ENCODE data around the gene WWOX. TPM values are rescaled to one million over a fixed set of nuclear protein-coding genes. Genes with fewer than 3 reads are reported as not detected.

Gene WWOX
- total and polyA plus RNA-seq, 2 donors (not counting 1 experiment from before 2014, with no cell fraction given) = 10.5 to 42.3 TPM

- no peaks in the 10 kb centered on the region for H3K9me3 Mint-ChIP-seq (ENCODE audit: insufficient read depth)
- no peaks in the 10 kb centered on the region for H4K20me1 ChIP-seq (ENCODE audit: control insufficient read depth, insufficient read depth, low read length, poor library complexity, severe bottlenecking)
Measured at GRCh38 chr16:78838276-78838675, 738.8 kb downstream of the WWOX start.

GRCh38 chr16:78842950-78843349, 743.5 kb downstream of the WWOX start:
- H3K4me1 Mint-ChIP-seq = peaks cover 11% of the 10 kb centered on the region
- H3K27ac Mint-ChIP-seq = no peak overlapping the region
- Histone ChIP-seq H3K79me2 (ENCODE audit: control insufficient read depth, insufficient read depth, low read length) (no peaks in the 10 kb centered on the region), H3K9ac (ENCODE audit: low read length) (no peak overlapping the region), H2AFZ (ENCODE audit: insufficient read depth, low read depth, low read length, poor library complexity, severe bottlenecking) (no peak overlapping the region), H3K36me3 (replicated peaks in 1 of 2; ENCODE audit: control extremely low read depth in 1 of 2, control insufficient read depth in 1 of 2, extremely low read depth in 1 of 2, insufficient read depth in 2 of 2, low read length in 1 of 2) (no peaks in the 10 kb centered on the region), H3K27ac (ENCODE audit: low read length in 2 of 2) (no peak overlapping the region), H3K4me3 (ENCODE audit: control extremely low read depth in 1 of 5, extremely low read depth in 1 of 5, insufficient read depth in 1 of 5, low read depth in 2 of 5, low read length in 4 of 5) (no peak overlapping the region), H3K4me2 (replicated peaks; ENCODE audit: low read depth, low read length, poor library complexity, severe bottlenecking) (no peak overlapping the region), H4K20me1 (ENCODE audit: control insufficient read depth, insufficient read depth, low read length, poor library complexity, severe bottlenecking) (no peaks in the 10 kb centered on the region), H3K9me3 (ENCODE audit: control extremely low read depth in 1 of 3, control insufficient read depth in 2 of 3, insufficient read depth in 1 of 3, low read length in 2 of 3) (no peaks in the 10 kb centered on the region), H3K27me3 (replicated peaks in 1 of 4; ENCODE audit: control extremely low read depth in 1 of 4, control insufficient read depth in 3 of 4, insufficient read depth in 4 of 4, low read length in 3 of 4) (no peaks in the 10 kb centered on the region), H3K4me1 (ENCODE audit: control insufficient read depth in 2 of 2, insufficient read depth in 2 of 2, low read length in 2 of 2) (peaks cover 0 to 4% of the 10 kb centered on the region in 2 donors)
- no peaks in the 10 kb centered on the region for H3K27me3 Mint-ChIP-seq
- POLR2A ChIA-PET = interaction anchor here (0.6 kb wide), 1 partner anchor 92 kb away, joined by 3 read pairs; no protein-coding TSS in a partner anchor
- intact Hi-C loops (cut with micrococcal nuclease) = no loop called here
- TF ChIP-seq CTCF (IDR thresholded peaks at IDR 0.05) = no peak
- no peak for TF ChIP-seq EZH2 (IDR thresholded peaks at IDR 0.05; ENCODE audit: borderline replicate concordance, insufficient read depth, low read depth, low read length, poor library complexity, severe bottlenecking)
- ATAC-seq (ENCODE audit: low read depth) = no peak
- CTCF ChIA-PET = no interaction called here
- H3K4me3 Mint-ChIP-seq = no peak overlapping the region
- no peaks in the 10 kb centered on the region for H3K9me3 Mint-ChIP-seq (ENCODE audit: insufficient read depth)
- 89% methylated on average over 4 of the region's 4 CpGs for WGBS (ENCODE audit: insufficient coverage)
- DNase-seq = no peak

More at GRCh38 chr16:78838276-78838675, 738.8 kb downstream of the WWOX start:
- Histone ChIP-seq H3K4me1 (ENCODE audit: control insufficient read depth in 2 of 2, insufficient read depth in 2 of 2, low read length in 2 of 2) (peaks cover 0 to 3% of the 10 kb centered on the region in 2 donors), H3K27me3 (replicated peaks in 1 of 4; ENCODE audit: control extremely low read depth in 1 of 4, control insufficient read depth in 3 of 4, insufficient read depth in 4 of 4, low read length in 3 of 4) (no peaks in the 10 kb centered on the region), H3K4me2 (replicated peaks; ENCODE audit: low read depth, low read length, poor library complexity, severe bottlenecking) (no peak overlapping the region), H3K9me3 (ENCODE audit: control extremely low read depth in 1 of 3, control insufficient read depth in 2 of 3, insufficient read depth in 1 of 3, low read length in 2 of 3) (no peaks in the 10 kb centered on the region), H3K79me2 (ENCODE audit: control insufficient read depth, insufficient read depth, low read length) (no peaks in the 10 kb centered on the region), H2AFZ (ENCODE audit: insufficient read depth, low read depth, low read length, poor library complexity, severe bottlenecking) (no peak overlapping the region), H3K9ac (ENCODE audit: low read length) (no peak overlapping the region), H3K27ac (ENCODE audit: low read length in 2 of 2) (no peak overlapping the region), H3K36me3 (replicated peaks in 1 of 2; ENCODE audit: control extremely low read depth in 1 of 2, control insufficient read depth in 1 of 2, extremely low read depth in 1 of 2, insufficient read depth in 2 of 2, low read length in 1 of 2) (no peaks in the 10 kb centered on the region), H3K4me3 (ENCODE audit: control extremely low read depth in 1 of 5, extremely low read depth in 1 of 5, insufficient read depth in 1 of 5, low read depth in 2 of 5, low read length in 4 of 5) (no peak overlapping the region)
- TF ChIP-seq CTCF (IDR thresholded peaks at IDR 0.05) (no peak), EZH2 (IDR thresholded peaks at IDR 0.05; ENCODE audit: borderline replicate concordance, insufficient read depth, low read depth, low read length, poor library complexity, severe bottlenecking) (no peak)
- H3K4me3 Mint-ChIP-seq = no peak overlapping the region
- 54% methylated on average over 2 of the region's 5 CpGs for WGBS (ENCODE audit: insufficient coverage)
- intact Hi-C loops (cut with micrococcal nuclease) = no loop called here
- H3K4me1 Mint-ChIP-seq = peaks cover 8% of the 10 kb centered on the region
- CTCF ChIA-PET = no interaction called here
- H3K27me3 Mint-ChIP-seq = no peaks in the 10 kb centered on the region
- DNase-seq (no peak), ATAC-seq (ENCODE audit: low read depth) (no peak)
- POLR2A ChIA-PET = no interaction called here
- no peak overlapping the region for H3K27ac Mint-ChIP-seq
